Endothelial cell of hepatic sinusoid (primary cell): ENCODE data around the gene SATB2.

Experiments
- in situ Hi-C: cut with HindIII; loops from 2 replicates; pipeline ENCODE4 v1.10.0; 2017; ENCODE audit warnings: low sequenced_read_pairs

SATB2 gene

GRCh38 chr2:199466692-199467065 is 8.9 kb upstream of the SATB2 start:
- in situ Hi-C loops, result no loop called here

GRCh38 chr2:199465988-199466691 is 8.4 kb upstream of the SATB2 start:
- in situ Hi-C loops, result no loop called here

GRCh38 chr2:199465390-199465789 is 7.7 kb upstream of the SATB2 start:
- in situ Hi-C loops, result no loop called here

DNA sequence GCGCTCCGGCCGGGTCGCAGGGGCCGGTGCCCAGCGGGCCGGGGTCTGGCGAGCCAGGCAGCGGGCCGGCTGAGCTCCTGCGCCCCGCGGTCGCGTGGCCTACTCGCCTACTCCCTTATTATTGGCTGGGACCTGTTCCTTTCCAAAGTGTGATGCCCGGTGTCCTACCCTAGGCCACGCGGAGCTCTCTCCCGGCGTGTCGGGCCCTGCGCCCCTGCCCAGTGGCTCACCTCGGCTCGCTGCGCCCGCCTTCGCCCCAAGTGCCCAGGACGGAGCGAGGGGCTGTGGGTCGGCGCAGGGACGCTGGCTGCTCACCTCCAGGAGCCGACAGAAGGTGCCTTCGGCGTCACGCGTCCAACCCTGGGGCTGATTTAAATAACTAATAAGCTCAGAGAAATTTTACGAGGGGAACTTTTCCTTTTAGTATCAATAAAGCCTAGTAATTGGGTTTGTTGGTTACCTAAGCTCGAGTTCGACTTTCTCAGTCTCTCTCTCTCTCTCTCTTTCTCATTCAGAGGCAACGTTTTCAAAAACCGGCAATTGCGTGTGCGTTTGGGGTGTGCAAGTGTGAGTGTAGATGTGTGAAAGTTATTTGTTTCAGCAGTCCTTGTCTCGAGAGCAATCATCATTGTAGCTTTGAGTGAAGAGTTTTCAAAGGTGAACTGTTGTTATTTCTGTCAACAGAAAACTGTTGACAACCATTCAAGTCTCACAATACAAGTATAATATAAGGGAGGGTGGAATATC is 7.0 kb upstream of the SATB2 start:
- in situ Hi-C loops, result no loop called here

DNA sequence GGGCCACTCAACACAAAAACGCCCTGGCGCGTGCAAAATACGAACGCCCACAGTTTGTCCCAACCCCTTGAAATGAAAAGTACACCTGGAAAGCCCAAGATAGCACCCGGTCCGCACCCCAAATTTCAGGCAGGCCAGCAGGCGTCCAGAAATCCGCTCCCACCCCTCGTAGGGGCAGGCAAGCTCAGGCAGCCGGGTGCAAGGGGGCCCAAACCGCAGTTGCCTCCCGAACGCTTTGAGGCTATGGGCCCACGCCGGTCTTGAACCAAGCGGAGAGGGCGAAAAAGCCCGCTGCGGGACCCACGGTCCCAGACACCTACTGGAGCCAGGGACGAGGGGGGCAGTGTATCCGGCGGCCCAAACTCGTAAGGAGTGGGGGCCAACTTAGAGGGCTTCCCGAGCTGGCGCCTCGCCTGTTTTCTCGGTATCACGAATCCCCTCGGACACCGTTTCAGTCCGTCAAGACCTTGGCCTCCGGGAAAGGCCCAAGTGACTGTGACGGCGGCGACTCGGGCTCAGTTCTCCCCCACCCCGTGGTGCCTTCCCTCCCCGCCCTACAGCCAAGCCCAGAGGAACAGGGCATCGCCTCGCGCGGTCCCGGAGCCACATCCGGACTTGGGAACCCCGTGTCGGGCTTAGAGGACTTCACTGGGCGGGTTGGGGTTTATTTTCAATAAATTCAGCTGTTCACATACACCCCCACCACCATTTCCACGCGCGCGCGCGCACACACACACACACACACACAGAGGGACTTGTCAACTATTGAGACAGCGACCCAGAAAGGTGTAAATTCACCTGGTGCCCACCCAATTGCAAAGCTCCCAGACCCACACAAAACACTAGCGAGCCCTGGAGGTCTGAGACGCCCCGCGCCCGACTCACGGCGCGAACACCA is 6.2 kb upstream of the SATB2 start:
- in situ Hi-C loops, result no loop called here

GRCh38 chr2:199462956-199463692 is 5.4 kb upstream of the SATB2 start:
- in situ Hi-C loops, result no loop called here

DNA sequence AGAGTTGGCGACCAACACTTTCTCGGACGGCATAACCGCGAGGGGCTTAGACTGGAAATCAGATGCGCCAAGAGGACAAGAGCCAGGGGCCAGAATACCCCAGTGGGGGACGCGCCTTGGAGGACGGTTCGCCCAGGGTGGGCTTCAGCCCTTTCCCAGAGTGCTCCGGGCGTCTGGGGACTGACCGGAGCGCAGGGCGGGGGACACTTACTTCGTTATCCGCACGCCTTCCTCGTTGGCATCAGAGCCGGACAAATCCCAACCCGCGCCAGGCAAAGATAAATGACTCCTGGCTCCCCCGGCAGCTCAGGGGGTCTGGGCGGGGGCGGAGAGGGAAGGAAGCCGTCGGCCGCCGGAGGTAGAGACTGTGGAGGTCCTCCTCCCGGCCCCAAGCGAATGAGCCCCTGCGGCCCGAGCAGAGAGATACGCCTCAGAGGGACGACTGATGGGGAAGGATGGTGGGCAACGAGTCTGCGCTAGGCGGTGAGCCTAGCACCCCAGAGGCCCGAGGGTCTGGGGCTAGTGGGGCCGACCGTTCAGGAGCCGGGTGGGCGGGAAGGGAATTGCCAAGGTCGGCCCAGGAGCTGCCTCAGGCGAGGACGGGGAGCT is 4.7 kb upstream of the SATB2 start:
- in situ Hi-C loops, result no loop called here

DNA sequence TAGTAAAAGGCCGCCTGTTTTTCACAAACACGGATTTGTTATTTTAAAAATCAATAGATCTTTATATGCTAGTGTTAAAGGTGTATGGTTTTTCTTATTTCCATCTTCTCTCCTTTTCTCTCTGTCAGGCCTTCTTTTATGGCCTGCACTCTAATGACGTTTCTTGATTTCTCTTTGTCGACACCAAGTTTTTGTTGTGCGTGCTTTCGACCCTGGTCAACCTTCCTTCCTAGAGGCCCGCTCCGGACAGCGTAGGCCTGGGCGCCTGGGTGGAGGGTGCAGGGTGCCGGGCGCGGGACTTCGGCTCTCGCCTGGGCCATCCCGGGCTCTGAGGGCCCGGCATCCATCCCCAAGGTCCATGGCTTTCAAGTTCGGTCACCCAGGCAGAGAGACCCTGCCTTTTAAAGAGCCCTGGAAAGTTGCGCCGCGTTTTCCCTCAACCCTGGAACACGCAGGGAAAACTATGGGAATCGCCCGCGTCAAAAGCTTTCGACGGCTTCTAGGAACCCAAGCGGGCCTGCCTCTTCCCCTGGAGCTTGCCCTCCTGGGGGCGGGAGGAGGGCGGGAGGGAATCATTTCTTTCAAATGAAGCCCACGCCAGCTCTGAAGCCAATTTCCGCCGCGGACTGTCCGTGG is 4.1 kb upstream of the SATB2 start:
- in situ Hi-C loops, result no loop called here

DNA sequence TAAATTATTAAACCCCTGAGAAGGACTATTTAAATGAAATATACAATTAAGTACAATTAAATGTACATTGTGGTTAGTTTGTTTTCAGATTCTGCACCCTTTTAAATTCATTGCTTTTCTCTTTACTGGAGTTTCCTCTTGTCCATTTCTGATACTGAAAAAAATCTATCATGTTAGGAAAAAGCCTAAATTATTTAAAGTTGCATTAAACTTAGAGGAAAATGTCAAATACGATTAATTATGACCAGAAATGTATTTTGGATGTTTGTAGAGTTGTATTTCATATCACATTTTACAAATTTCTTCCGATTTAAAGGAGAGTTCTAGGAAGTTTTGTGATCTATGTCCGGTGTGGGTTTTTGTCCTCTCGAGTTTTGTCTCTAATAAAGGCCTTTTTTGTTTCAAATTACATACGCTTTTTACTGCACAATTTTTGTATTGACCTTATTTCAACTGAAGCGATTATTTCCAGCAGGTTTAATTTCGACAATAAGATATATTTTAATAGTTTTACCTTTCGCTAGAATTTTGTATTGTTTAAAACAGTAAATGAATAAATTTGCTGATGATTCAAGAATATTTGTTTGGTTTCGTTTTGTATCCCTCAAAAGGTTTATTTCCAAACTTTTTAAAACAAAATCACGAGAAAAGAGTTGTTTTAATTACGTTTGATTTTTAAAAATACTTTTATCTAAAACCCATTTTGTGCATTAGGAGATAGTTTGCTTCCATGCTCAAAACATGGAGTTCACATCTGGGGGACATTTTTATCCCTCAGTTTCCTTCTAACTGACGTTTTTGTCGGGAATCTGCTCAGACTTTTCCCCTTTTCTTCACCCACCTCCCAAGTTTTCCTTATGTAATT is 3.3 kb upstream of the SATB2 start:
- in situ Hi-C loops, result no loop called here

DNA sequence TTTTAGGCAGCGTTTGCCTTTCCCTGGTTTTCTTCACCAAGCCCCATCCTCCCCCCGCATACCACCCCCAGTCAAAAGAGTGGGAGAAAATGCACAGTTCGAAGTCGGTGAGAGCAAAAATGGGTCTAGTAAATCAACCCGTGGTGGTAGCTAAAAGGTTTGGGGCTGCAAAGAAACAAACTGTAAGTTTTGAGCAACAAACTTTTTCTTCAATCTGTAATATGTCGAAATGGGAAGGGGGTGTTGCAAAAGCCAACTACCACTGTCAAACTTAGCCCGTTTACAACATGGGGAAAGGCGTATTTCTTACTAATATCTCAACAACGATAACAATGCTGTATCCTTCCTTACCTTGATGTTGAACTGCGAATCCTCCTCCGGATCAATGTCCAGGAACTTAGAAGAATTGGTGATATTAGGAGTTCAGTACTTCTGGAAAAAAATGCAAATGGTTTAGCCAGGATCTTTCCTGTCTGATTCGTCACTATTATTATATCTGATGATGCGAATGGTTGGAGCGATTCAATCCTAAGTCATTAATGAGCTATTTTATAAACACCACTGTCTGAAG is 2.4 kb upstream of the SATB2 start:
- in situ Hi-C loops, result no loop called here

DNA sequence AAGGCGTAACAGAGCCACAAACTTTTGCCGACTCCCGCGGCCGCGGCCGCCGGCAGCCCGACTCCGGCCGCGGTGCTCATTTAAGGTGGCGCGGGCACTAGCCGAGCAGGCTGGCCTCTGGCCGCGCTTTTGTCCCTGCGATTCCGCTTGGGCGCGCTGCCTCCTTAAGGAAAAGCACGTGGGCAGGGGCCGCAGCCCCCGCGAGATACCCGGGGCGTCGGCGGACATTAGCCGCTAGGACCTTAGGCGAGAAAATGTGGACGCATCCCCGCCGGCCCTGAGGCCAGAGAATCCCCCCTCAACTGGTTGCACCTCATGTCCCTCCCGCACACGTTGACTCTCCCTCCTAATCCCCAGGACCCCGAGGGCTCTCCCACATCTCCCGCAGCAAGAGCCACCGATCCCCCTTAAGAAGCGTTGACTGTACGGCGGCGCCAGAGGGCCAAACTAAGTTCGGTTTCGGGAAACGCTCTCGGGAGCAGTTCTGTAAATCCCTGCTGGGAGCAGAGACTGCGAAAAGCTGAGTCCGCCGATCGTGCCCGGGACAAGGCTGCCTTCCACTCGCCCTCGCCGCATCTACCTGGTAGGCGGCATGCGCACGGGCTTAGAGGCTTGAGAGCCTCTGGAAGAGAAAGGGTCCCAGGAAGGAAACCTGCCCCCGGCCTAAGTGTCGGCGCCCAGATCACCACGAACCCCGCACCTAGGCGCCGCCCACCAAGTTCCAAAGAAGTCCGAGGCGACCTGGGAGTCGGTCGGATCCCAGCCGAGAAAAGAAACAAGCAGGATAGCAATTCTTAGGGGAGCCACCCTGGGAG is 1.8 kb upstream of the SATB2 start:
- in situ Hi-C loops, result no loop called here

- in situ Hi-C loops, result no loop called here
Measured at GRCh38 chr2:199458806-199459285, 1.1 kb upstream of the SATB2 start.

DNA sequence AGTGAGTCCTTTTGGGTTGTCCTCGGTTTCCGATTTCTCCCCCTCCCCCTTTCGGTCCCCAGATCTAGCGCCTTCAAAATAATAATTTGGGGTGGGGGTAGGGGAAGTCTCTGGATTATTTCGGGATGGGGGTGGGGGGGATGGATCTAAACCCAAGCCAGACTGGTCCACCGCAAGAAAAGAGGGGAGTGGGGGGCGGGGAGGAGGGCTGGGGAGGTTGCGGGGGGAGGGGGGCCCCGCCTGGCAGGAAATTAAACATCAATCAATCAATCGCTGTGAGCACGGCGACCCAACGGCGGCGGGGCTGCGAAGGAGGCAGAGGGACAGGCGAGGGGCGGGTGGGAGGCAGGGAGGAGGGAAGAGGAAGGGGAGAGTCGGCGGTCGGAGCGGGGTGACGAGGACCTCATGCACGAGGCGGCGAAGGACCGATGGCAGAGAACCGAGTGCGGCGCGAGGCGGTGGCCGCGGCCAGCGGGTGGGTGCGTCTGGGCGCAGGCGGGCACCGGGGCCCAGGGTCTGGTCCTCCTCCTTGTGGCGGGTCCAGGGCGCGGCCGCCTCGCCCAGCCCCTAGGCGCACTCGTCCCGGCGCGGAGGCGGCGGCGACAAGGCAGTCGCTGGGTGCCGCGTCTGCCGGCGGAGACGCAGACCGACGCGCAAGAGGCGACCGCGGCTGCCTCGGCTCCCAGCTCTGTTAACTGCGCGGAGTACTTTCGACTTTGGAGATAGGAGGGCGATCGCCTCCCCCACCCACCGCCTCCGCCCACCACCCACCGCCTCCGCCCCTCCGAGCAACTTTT is 468 bp upstream of the SATB2 start:
- in situ Hi-C loops, result no loop called here

DNA sequence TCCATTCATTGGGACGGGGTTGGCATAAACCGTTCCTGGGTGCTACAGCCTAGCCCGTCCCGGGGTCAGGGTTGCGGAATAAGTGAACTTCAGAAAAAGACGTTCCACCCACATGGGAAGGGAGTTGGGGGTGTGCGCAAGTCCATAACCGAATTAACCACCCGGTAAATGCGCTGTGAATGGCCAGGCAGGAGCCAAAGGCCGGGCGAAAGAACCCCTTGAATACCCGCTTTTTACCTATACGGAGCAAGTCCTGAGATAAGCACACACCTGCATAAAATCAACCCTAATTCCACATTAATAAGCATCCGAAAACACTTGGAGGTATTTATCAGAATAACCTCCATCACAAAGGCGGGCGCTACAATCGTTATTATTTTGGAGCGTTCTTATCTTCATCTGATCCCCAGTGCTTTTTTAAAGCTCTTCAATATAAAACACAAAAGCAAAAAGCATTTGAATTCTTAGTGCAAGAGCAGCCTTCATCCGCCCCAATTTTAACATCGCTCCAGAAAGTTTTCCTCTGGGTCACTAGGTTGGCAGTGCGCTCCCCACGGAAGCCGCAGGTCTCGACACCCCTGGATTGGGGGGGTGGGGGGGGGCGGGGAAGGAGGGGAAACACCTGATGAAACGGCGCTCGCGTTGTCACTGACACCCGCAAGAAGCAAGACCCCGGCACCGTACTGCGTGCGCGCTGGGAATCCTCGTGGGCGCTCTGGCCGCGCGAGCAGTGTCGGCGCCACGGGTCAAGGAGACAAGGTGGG is 1.2 kb downstream of the SATB2 start:
- in situ Hi-C loops, result no loop called here

GRCh38 chr2:199455545-199456382 is 2.0 kb downstream of the SATB2 start:
- in situ Hi-C loops, result no loop called here
